Neural cell (in vitro differentiated cells): ENCODE results near the gene MEF2A. TPM values are rescaled to one million over a fixed set of nuclear protein-coding genes. Genes with fewer than 3 reads are reported as not detected.

Experiments
- H2AFZ ChIP-seq: fragments of 200-600, 300-800 bp; sonication (generic), shearing (Covaris generic); 2 replicates; pipeline ENCODE4 v1.6.0; 2014; ENCODE audit warnings: low read depth, mild to moderate bottlenecking, antibody characterized with exemption, low read length, moderate library complexity
- H3F3A ChIP-seq: fragments of 200-600 bp; shearing (Covaris generic); 2 replicates; pipeline ENCODE4 v1.6.1; 2016; ENCODE audit warnings: mild to moderate bottlenecking, moderate library complexity, mixed read lengths, antibody characterized with exemption, low read length; ENCODE audit not compliant: insufficient read depth, poor library complexity, severe bottlenecking
- H3K27ac ChIP-seq: fragments of 200-600, 300-800 bp; sonication (generic), shearing (Covaris generic); 2 replicates; pipeline ENCODE4 v1.5.1; 2014; ENCODE audit warnings: mild to moderate bottlenecking, low read length, moderate library complexity
- H3K27me3 ChIP-seq: fragments of 300-800, 200-600 bp; sonication (generic), shearing (Covaris generic); 2 replicates; pipeline ENCODE4 v1.6.0; 2014; ENCODE audit warnings: mild to moderate bottlenecking, low read depth, low read length, moderate library complexity; ENCODE audit not compliant: insufficient read depth
- H3K36me3 ChIP-seq: fragments of 300-800, 200-600 bp; sonication (generic), shearing (Covaris generic); 2 replicates; pipeline ENCODE4 v1.5.1; 2014; ENCODE audit warnings: mild to moderate bottlenecking, antibody characterized with exemption, low read length, moderate library complexity; ENCODE audit not compliant: insufficient read depth
- H3K4me2 ChIP-seq: fragments of 300-800, 200-600 bp; sonication (generic), shearing (Covaris generic); 2 replicates; pipeline ENCODE4 v1.6.0; 2014; ENCODE audit warnings: mild to moderate bottlenecking, low read length
- H3K4me3 ChIP-seq: fragments of 300-800, 200-600 bp; sonication (generic), shearing (Covaris generic); 2 replicates; pipeline ENCODE4 v1.5.1; 2014; ENCODE audit warnings: mild to moderate bottlenecking, low read length, moderate library complexity
- H3K79me2 ChIP-seq: fragments of 200-600 bp; shearing (Covaris generic); replicated peaks from 2 replicates; pipeline ENCODE4 v1.6.0; 2014; ENCODE audit warnings: mild to moderate bottlenecking, low read length, moderate library complexity; ENCODE audit not compliant: insufficient read depth
- H3K9ac ChIP-seq: fragments of 300-800, 200-600 bp; sonication (generic), shearing (Covaris generic); 2 replicates; pipeline ENCODE4 v1.6.1; 2016; ENCODE audit warnings: mild to moderate bottlenecking, low read length, mixed read lengths
- H3K9me2 ChIP-seq: fragments of 200-600 bp; shearing (Covaris generic); 2 replicates; pipeline ENCODE4 v1.6.1; 2016; ENCODE audit warnings: mild to moderate bottlenecking, low read length, mixed read lengths; ENCODE audit not compliant: insufficient read depth
- H3K9me3 ChIP-seq: fragments of 200-600, 300-800 bp; sonication (generic), shearing (Covaris generic); 2 replicates; pipeline ENCODE4 v1.6.1; 2016; ENCODE audit warnings: mild to moderate bottlenecking, mixed run types, low read length, moderate library complexity, mixed read lengths
- H4K20me1 ChIP-seq: fragments of 200-600 bp; shearing (Covaris generic); 2 replicates; pipeline ENCODE4 v1.6.1; 2016; ENCODE audit warnings: mild to moderate bottlenecking, mixed run types; ENCODE audit not compliant: insufficient read depth
- EP300 ChIP-seq: fragments of 450-650 bp; conservative IDR thresholded peaks from 2 replicates; pipeline ENCODE4 v1.6.1; 2014; ENCODE audit warnings: antibody characterized with exemption, mild to moderate bottlenecking, moderate library complexity; ENCODE audit not compliant: poor library complexity, severe bottlenecking
- EZH2 ChIP-seq: fragments of 200-600, 300-800 bp; shearing (Covaris generic), sonication (generic); IDR thresholded peaks from 2 replicates; pipeline ENCODE4 v1.6.1; 2014; ENCODE audit warnings: antibody characterized with exemption, low read length, borderline replicate concordance, mild to moderate bottlenecking; ENCODE audit not compliant: insufficient read depth, poor library complexity, severe bottlenecking
- MXI1 ChIP-seq: fragments of 450-650 bp; conservative IDR thresholded peaks from 2 replicates; pipeline ENCODE4 v1.6.1; 2014; ENCODE audit warnings: antibody characterized with exemption, mild to moderate bottlenecking; ENCODE audit not compliant: poor library complexity, severe bottlenecking
- POLR2AphosphoS5 ChIP-seq: IDR thresholded peaks from 2 replicates; pipeline ENCODE4 v1.6.1; 2012
- RAD21 ChIP-seq: fragments of 450-650 bp; conservative IDR thresholded peaks from 2 replicates; pipeline ENCODE4 v1.6.1; 2014; ENCODE audit warnings: antibody characterized with exemption, mild to moderate bottlenecking, moderate library complexity
- SMC3 ChIP-seq: fragments of 450-650 bp; conservative IDR thresholded peaks from 2 replicates; pipeline ENCODE4 v1.6.1; 2014; ENCODE audit warnings: antibody characterized with exemption, mild to moderate bottlenecking, moderate library complexity; ENCODE audit not compliant: poor library complexity
- TAF1 ChIP-seq: IDR thresholded peaks from 2 replicates; pipeline ENCODE4 v1.6.1; 2012; ENCODE audit warnings: low read depth
- polyA plus RNA-seq: library from polyadenylated mRNA; depleted of rRNA; stranded (reverse); fragments of >200 nt; gene quantifications from 2 replicates; pipeline ENCODE4 v1.2.3, GENCODE V29; 2014
- TF ChIP-seq, protein P1 (sequence below): IDR thresholded peaks from 2 replicates; pipeline ENCODE4 v1.6.1; 2012; ENCODE audit warnings: borderline replicate concordance
- TF ChIP-seq, protein P2 (sequence below): fragments of 450-650 bp; IDR thresholded peaks from 2 replicates; pipeline ENCODE4 v1.5.1; 2014; ENCODE audit warnings: antibody characterized with exemption, mild to moderate bottlenecking, moderate library complexity; ENCODE audit not compliant: poor library complexity, severe bottlenecking

MEF2A gene
- polyA plus RNA-seq, 1 donor from 2014 or later: 32.2 TPM

DNA sequence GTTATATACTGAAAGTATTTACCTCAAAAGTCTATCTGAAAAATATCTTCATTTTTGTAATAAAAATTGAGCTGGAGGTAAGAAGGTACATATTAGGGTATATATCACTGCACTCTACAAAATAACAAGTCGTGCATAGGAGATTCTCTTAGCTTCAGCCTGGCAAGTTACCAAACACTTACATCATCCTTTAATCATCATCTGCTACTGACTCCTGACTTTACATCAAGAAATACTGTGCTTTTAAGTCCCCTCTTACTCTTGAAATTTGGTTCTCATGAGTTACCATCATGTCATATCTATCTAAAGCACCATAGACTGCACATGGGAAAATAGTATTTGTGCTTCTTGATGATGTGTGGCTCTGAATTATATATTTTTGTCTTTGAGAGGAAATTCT is 116.7 kb downstream of the MEF2A start:
- no peak overlapping the region for H3K9ac ChIP-seq
- H3K79me2 ChIP-seq: no peaks in the 10 kb centered on the region
- H3K4me2 ChIP-seq: no peak overlapping the region
- H4K20me1 ChIP-seq: no peaks in the 10 kb centered on the region
- peaks cover 9% of the 10 kb centered on the region for H3K36me3 ChIP-seq
- H3F3A ChIP-seq: no peaks in the 10 kb centered on the region
- TF ChIP-seq, protein P1, sequence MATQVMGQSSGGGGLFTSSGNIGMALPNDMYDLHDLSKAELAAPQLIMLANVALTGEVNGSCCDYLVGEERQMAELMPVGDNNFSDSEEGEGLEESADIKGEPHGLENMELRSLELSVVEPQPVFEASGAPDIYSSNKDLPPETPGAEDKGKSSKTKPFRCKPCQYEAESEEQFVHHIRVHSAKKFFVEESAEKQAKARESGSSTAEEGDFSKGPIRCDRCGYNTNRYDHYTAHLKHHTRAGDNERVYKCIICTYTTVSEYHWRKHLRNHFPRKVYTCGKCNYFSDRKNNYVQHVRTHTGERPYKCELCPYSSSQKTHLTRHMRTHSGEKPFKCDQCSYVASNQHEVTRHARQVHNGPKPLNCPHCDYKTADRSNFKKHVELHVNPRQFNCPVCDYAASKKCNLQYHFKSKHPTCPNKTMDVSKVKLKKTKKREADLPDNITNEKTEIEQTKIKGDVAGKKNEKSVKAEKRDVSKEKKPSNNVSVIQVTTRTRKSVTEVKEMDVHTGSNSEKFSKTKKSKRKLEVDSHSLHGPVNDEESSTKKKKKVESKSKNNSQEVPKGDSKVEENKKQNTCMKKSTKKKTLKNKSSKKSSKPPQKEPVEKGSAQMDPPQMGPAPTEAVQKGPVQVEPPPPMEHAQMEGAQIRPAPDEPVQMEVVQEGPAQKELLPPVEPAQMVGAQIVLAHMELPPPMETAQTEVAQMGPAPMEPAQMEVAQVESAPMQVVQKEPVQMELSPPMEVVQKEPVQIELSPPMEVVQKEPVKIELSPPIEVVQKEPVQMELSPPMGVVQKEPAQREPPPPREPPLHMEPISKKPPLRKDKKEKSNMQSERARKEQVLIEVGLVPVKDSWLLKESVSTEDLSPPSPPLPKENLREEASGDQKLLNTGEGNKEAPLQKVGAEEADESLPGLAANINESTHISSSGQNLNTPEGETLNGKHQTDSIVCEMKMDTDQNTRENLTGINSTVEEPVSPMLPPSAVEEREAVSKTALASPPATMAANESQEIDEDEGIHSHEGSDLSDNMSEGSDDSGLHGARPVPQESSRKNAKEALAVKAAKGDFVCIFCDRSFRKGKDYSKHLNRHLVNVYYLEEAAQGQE: no peak
- no peak for TF ChIP-seq EP300
- TF ChIP-seq SMC3: no peak
- no peak for TF ChIP-seq MXI1
- no peak for TF ChIP-seq POLR2AphosphoS5
- no peak for TF ChIP-seq RAD21
- TF ChIP-seq EZH2: no peak
- no peak for TF ChIP-seq TAF1
- TF ChIP-seq, protein P2, sequence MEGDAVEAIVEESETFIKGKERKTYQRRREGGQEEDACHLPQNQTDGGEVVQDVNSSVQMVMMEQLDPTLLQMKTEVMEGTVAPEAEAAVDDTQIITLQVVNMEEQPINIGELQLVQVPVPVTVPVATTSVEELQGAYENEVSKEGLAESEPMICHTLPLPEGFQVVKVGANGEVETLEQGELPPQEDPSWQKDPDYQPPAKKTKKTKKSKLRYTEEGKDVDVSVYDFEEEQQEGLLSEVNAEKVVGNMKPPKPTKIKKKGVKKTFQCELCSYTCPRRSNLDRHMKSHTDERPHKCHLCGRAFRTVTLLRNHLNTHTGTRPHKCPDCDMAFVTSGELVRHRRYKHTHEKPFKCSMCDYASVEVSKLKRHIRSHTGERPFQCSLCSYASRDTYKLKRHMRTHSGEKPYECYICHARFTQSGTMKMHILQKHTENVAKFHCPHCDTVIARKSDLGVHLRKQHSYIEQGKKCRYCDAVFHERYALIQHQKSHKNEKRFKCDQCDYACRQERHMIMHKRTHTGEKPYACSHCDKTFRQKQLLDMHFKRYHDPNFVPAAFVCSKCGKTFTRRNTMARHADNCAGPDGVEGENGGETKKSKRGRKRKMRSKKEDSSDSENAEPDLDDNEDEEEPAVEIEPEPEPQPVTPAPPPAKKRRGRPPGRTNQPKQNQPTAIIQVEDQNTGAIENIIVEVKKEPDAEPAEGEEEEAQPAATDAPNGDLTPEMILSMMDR: no peak
- no peak overlapping the region for H3K27ac ChIP-seq
- no peaks in the 10 kb centered on the region for H3K9me3 ChIP-seq
- no peak overlapping the region for H3K4me3 ChIP-seq
- no peaks in the 10 kb centered on the region for H3K27me3 ChIP-seq
- H3K9me2 ChIP-seq: no peaks in the 10 kb centered on the region
- H2AFZ ChIP-seq: no peak overlapping the region

DNA sequence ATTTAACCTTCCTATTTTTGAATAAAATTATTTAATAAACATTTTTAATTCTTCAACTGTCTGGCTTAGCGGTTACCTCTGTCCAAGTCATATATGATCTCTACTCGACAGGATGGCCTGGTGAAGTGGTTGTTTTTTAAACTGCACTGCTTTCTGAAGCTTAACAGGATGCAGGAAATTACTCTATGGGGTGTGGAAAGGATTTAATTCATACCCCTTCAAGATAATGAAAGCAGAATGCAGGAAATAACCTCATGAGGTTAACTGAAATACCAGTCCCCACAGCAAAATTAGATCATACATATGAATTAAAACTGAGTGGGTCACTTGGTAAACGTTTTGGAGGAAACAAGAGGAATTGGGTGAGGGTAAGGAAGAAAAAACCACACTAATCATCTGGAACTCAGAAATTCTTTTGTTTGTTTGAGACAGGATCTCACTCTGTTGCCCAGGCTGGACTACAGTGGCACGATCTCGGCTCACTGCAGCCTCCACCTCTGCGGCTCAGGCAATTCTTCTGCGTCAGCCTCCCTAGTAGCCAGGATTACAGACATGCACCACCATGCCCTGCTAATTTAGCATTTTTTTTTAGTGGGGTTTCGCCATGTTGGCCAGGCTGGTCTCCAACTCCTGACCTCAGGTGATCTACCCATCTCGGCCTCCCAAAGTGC is 117.4 kb downstream of the MEF2A start:
- Histone ChIP-seq H3K9me3 (no peaks in the 10 kb centered on the region), H3K9me2 (no peaks in the 10 kb centered on the region), H2AFZ (no peak overlapping the region), H3K4me3 (no peak overlapping the region), H3K27me3 (no peaks in the 10 kb centered on the region), H3K9ac (no peak overlapping the region), H3K79me2 (no peaks in the 10 kb centered on the region), H3K4me2 (no peak overlapping the region), H4K20me1 (no peaks in the 10 kb centered on the region), H3K27ac (no peak overlapping the region), H3K36me3 (peaks cover 9% of the 10 kb centered on the region), H3F3A (no peaks in the 10 kb centered on the region)
- TF ChIP-seq POLR2AphosphoS5 (no peak), TAF1 (no peak), SMC3 (no peak), MXI1 (no peak), EP300 (no peak), RAD21 (no peak), EZH2 (no peak)
- TF ChIP-seq, protein P2: no peak
- TF ChIP-seq, protein P1: no peak
